ENCODE data around the gene PAX1.

Gene PAX1

GRCh38 chr20:21703717-21704407 is 1.6 kb upstream of the PAX1 start:
- no peak for DNase-seq (ENCODE audit: low read depth)

GRCh38 chr20:21704408-21705385 is 767 bp upstream of the PAX1 start:
- no peak for DNase-seq (ENCODE audit: low read depth)

- no peak for DNase-seq (ENCODE audit: low read depth)
Observed at GRCh38 chr20:21706261-21707195, 1.1 kb downstream of the PAX1 start.

- DNase-seq (ENCODE audit: low read depth), result no peak
Observed at GRCh38 chr20:21707267-21707666, 1.8 kb downstream of the PAX1 start.

- DNase-seq (ENCODE audit: low read depth), result no peak
Observed at GRCh38 chr20:21707999-21708737, 2.7 kb downstream of the PAX1 start.

GRCh38 chr20:21708738-21709534 is 3.5 kb downstream of the PAX1 start:
- DNase-seq (ENCODE audit: low read depth), result no peak

GRCh38 chr20:21709535-21709904 is 4.1 kb downstream of the PAX1 start:
- DNase-seq (ENCODE audit: low read depth), result no peak

GRCh38 chr20:21710341-21710740 is 4.9 kb downstream of the PAX1 start:
- no peak for DNase-seq (ENCODE audit: low read depth)

- no peak for DNase-seq (ENCODE audit: low read depth)
Observed at GRCh38 chr20:21710863-21711431, 5.5 kb downstream of the PAX1 start.

GRCh38 chr20:21712443-21713059 is 7.1 kb downstream of the PAX1 start:
- DNase-seq (ENCODE audit: low read depth), result no peak

- DNase-seq (ENCODE audit: low read depth), result no peak
Observed at GRCh38 chr20:21713470-21713869, 8.0 kb downstream of the PAX1 start.

GRCh38 chr20:21713901-21714296 is 8.4 kb downstream of the PAX1 start:
- no peak for DNase-seq (ENCODE audit: low read depth)

GRCh38 chr20:21714297-21715192 is 9.1 kb downstream of the PAX1 start:
- DNase-seq (ENCODE audit: low read depth), result no peak

GRCh38 chr20:21715193-21715881 is 9.9 kb downstream of the PAX1 start:
- DNase-seq (ENCODE audit: low read depth), result no peak

- peak; percentile 46 for DNase-seq (ENCODE audit: low read depth)
Observed at GRCh38 chr20:21719592-21720214, 14.2 kb downstream of the PAX1 start.

GRCh38 chr20:21725892-21726291 is 20.4 kb downstream of the PAX1 start:
- no peak for DNase-seq (ENCODE audit: low read depth)

- no peak for DNase-seq (ENCODE audit: low read depth)
Observed at GRCh38 chr20:21729316-21729715, 23.9 kb downstream of the PAX1 start.

GRCh38 chr20:21739161-21739560 is 33.7 kb downstream of the PAX1 start:
- DNase-seq (ENCODE audit: low read depth), result no peak

Data from amniotic epithelial cell (primary cell).